Hematopoietic multipotent progenitor cell treated with erythropoietin and hydrocortisone succinate and interleukin-3 and kit ligand, for 8 days (in vitro differentiated cells): ENCODE results near the gene UTS2R.
"Not testable (repeated sequence)": the region's sequence is repeated elsewhere in the genome, so short reads cannot be mapped to it uniquely, and the experiment has no call there.

Source experiments
- DNase-seq: peaks from one replicate; pipeline ENCODE4 v3.0.0-alpha.2; 2015

The UTS2R gene

GRCh38 chr17:82334622-82335394, 36.8 kb upstream of the UTS2R start:
- DNase-seq: no peak

- DNase-seq: peak; percentile 70
Measured at GRCh38 chr17:82338858-82339633, 32.5 kb upstream of the UTS2R start.

DNA sequence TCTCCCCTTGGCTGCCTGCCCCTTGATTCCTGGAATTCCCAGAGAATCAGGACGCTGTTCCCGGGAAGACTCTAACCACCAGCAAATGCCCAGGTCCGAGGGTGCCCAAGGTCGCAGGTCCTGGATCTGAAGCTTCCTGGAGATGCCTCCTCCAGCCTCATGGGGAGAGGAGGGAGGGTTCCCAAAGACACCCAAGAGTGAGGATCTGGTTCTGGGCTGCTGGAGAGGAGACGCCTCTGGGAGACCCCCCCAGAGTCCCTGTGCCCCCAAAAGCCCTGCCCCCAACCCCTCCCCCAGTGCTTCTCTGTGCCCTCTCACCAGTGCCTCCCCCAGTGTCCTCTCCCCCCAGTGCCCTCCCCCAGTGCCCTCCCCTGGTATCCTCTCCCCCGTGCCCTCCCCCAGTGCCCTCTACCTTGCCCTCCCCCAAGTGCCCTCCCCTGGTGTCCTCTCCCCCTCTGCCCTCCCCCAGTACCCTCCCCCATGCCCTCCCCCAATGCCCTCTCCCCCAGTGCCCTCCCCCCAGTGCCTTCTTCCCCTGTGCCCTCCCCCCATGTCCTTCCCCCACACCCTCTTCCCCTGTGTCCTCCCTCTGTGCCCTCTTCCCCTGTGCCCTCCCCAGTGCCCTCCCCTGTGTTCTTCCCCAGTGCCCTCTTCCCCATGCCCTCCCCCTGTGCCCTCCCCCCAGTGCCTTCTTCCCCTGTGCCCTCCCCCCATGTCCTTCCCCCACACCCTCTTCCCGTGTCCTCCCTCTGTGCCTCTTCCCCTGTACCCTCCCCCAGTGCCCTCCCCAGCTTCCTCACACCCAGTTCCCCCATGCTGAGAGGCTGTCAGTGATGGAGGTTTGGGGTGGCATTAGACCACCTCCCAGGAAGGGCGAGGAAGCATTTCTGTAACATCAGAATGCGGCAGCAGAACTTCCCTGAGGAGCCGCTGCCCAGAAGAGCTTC, 31.7 kb upstream of the UTS2R start:
- no peak for DNase-seq

DNA sequence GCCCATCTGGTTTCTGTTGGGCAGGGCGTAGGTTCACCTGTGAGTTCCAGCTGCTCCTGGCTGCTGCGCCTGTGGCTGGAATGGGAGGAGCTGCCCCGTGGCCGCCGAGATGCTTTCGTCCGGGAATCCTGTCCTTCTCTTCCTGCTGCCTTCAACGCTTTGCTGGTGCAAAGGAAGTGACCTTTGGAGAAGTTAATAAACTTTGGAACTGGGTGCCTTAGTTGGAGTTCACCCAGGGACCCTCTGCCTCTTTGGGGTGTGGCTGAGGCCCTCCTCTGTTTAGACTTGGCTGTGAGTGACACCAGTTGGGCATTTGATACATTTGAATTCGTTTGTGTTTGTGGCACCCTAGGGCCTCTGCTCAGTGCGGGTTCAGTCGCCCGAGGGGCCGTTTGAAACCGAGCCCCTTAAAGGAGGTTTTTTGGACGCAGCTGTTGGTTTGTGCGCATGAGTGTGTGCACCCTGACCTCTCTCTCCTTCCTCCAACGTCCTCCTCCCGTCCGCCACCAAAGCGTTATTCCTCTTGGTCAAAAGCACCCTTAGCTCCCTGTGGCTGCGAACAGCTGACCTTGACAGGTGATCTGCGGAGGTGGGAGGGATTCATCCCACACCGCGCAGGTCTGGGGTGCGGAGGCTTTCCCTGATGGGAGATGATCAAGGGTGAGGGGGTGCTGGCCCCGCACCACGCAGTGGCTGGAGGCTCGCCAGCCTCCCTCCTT, 29.0 kb upstream of the UTS2R start:
- no peak for DNase-seq

DNA sequence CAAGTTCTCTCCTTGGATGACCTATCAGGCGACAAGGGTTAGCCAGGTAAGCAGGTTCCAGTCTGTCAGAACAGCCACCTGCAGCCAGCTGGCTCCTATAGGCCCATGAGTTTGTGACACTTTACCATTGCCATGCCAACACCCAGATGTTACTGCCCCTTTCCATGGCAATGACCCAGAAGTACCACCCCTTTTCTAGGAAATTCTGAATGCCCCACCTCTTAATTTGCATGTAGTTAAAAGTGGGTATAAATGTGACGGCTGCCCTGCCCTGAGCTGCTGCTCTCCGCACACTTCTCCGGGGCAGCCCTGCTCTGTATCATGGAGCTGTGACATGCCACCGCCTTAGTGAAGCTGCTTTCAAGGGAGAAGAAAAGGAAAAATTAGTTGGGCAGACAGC, 28.0 kb upstream of the UTS2R start:
- peak; percentile 65 for DNase-seq

DNA sequence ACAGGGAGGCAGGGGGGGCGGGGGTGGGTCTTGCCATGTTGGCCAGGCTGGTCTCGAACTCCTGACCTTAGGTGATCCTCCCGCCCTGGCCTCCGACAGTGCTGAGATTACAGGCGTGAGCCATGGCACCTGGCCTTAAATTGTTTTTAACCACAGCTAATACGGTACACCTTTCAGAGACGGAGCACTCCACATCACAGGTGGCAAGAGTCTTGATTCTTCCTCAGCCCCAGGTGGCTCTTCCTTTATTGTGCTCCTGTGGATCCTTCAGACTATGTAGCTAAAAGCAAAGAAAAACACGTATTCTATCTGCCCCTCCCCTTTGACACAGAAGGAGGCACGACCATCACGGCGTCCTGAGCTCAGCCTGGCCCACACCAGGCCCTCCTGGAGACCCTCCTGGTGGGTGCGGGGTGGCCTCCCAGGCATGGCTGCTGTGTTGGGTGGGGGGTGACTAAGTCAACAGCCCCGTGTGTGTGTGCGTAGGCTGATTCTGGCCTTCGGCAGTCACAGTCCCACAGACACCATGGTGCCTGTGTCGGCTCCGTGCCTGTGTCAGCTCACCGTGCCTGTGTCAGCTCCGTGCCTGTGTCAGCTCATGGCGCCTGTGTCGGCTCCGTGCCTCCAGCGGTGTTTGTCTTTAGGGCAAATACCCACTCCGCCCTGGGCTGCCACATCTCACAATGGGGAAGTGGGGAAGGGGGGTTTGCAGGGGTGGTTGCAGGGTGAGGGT, 27.2 kb upstream of the UTS2R start:
- DNase-seq: no peak

GRCh38 chr17:82345151-82345976, 26.2 kb upstream of the UTS2R start:
- peak; percentile 85 for DNase-seq

GRCh38 chr17:82346342-82347300, 24.9 kb upstream of the UTS2R start:
- no peak for DNase-seq

DNA sequence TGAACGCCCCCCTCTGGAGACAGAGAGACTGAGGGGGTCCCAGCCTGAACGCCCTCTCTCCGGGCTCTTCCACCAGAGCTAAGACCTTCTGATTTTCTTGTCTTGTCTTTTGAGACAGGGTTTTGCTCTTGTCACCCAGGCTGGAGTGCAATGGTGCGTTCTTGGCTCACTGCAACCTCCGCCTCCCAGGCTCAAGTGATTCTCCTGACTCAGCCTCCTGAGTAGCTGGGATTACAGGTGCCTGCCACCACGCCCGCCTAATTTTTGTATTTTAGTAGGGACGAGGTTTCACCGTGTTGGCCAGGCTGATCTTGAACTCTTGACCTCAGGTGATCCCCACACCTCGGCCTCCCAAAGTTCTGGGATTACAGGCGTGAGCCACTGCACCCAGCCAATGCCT, 23.6 kb upstream of the UTS2R start:
- not testable (repeated sequence) for DNase-seq

- no peak for DNase-seq
Measured at GRCh38 chr17:82348434-82348833, 23.1 kb upstream of the UTS2R start.

DNA sequence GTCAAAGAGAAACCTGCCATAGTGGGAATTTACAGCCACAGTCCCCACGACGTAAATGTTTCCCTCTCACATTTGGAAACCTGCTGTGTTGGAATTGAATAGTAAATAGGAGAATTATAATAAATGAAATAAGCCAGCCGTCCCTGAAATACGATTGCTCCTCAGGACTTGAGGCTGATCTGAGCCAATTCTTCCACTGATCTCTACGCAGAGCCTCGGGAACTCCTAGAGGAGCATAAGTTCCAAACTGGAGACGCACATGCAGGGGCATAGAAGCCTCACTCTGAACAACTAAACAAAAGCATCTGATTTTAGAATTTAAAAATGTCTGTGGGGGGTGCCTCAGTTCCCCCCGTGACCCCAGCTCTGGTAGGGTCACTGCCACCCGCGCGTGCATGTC, 22.7 kb upstream of the UTS2R start:
- no peak for DNase-seq

DNA sequence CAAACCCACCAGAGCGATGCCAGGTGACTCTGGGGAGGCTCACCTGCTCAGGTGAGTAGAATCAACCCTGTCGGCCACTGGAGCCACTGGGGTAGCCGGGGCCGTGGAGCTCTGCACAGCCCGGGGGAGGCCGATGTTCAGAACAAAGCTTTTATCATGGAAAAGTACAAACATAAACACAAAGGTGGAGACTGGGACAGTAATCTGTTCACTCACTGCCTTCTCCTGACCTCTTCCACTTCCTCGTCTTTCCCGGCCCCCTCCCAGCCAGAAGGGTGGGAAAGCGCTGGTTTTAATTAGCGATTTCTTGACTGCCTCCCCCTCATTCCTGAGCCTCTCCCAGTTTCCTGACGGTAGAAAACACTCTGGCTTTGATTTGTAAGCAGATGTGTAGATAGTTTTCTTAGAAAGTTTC, 22.3 kb upstream of the UTS2R start:
- DNase-seq: no peak

GRCh38 chr17:82350182-82351030, 21.2 kb upstream of the UTS2R start:
- peak; percentile 41 for DNase-seq

GRCh38 chr17:82351254-82351712, 20.3 kb upstream of the UTS2R start:
- DNase-seq: no peak

GRCh38 chr17:82351713-82352488, 19.7 kb upstream of the UTS2R start:
- DNase-seq: peak; percentile 85

DNA sequence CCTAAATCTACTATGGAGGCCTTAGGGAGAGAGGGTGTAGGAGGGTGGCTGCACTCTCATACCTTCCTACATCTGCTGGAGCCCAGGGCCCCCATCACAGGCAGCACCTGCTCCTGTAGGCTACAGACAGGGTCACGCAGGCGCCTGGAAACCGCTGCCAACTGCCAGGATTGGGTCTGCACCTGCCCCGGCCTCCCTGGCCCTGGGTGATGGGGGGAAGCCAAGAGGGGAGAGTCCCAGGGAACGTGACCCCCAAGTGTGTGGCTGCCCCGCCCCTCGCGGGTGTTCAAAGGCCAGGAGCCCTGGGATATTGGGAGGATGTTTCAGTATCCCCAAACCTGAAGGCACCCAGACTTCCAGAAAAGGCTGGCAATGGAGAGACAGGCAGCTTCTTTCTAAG, 18.1 kb upstream of the UTS2R start:
- no peak for DNase-seq

DNA sequence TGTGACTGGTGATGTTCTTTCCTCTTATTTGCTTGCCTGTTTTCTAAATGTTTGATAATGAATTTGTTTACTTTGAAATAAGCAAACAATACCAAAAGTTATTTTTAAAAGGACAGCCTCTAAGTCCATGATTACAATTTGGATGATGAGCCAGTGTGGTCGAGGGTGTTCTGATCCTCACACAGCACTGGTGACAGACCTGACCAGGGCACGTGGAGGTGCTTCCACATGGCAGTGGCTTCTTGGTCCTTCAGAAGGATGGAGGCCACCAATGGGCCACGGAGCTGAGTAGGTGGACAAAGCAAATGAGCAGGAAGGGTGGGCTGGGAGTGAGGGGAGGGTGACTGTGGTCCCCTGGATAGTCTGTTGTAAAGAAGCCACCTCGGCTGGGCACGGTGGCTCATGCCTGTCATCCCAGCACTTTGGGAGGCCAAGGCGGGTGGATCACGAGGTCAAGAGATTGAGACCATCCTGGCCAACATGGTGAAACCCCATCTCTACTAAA, 16.7 kb upstream of the UTS2R start:
- DNase-seq: no peak
